ENCODE measurements around the gene TEX26. TPM values are rescaled to one million over a fixed set of nuclear protein-coding genes. Genes with fewer than 3 reads are reported as not detected.

Gene TEX26
- total and polyA plus RNA-seq, 9 of the 15 experiments (the other 6 are each of a cell fraction or from before 2014, with no cell fraction given) = not detected

GRCh38 chr13:30995331-30995730 lies 62.9 kb downstream of the TEX26 start:
- FAIRE-seq = no peak

GRCh38 chr13:30997697-30998096 lies 65.2 kb downstream of the TEX26 start:
- Histone ChIP-seq H3K9me3 (replicated peaks; ENCODE audit: control insufficient read depth, insufficient read depth, low read depth, low read length) (no peaks in the 10 kb centered on the region), H2AFZ (ENCODE audit: low read depth, low read length) (no peak overlapping the region), H3K4me3 (no peak overlapping the region), H3K27me3 (ENCODE audit: control insufficient read depth in 2 of 2, insufficient read depth in 2 of 2, low read length in 2 of 2) (no peaks in the 10 kb centered on the region; a peak in 1 of 5 replicates), H3K79me2 (ENCODE audit: control insufficient read depth, insufficient read depth, low read length) (no peaks in the 10 kb centered on the region), H3K27ac (ENCODE audit: extremely low read depth, low read depth, low read length) (no peak overlapping the region), H3K9ac (ENCODE audit: insufficient read depth in 1 of 2, low read depth in 2 of 2, low read length in 2 of 2) (no peak overlapping the region), H3K36me3 (ENCODE audit: control insufficient read depth, insufficient read depth, low read length) (no peaks in the 10 kb centered on the region), H3K4me1 (replicated peaks in 1 of 2; ENCODE audit: control insufficient read depth in 2 of 2, insufficient read depth in 2 of 2, low read length in 2 of 2) (no peaks in the 10 kb centered on the region), H4K20me1 (replicated peaks; ENCODE audit: control insufficient read depth, insufficient read depth, low read length) (no peaks in the 10 kb centered on the region), H3K4me2 (ENCODE audit: insufficient read depth, low read length) (no peak overlapping the region), H3K9me1 (ENCODE audit: control insufficient read depth, insufficient read depth, low read length) (no peaks in the 10 kb centered on the region)
- TF ChIP-seq KLF16 (IDR thresholded peaks at IDR 0.05) (no peak), SIX5 (IDR thresholded peaks at IDR 0.05; ENCODE audit: borderline replicate concordance in 1 of 2, insufficient read depth in 1 of 2, low read depth in 1 of 2, low read length in 2 of 2) (no peak), DACH1 (IDR thresholded peaks at IDR 0.05; ENCODE audit: partially characterized antibody) (no peak), SIN3B (IDR thresholded peaks at IDR 0.05; ENCODE audit: low read depth) (no peak), ZNF551 (CRISPR knock-in tag; IDR thresholded peaks at IDR 0.05) (no peak), MBD2 (IDR thresholded peaks at IDR 0.05; ENCODE audit: borderline replicate concordance, low read depth) (no peak), TGIF2 (CRISPR knock-in tag; IDR thresholded peaks at IDR 0.05) (no peak), PTRF (tag; IDR thresholded peaks at IDR 0.05) (no peak), MXI1 (IDR thresholded peaks at IDR 0.05; ENCODE audit: low read depth, low read length) (no peak), ZSCAN32 (CRISPR knock-in tag; IDR thresholded peaks at IDR 0.05) (no peak), ZFP1 (CRISPR knock-in tag; IDR thresholded peaks at IDR 0.05) (no peak), MCM5 (IDR thresholded peaks at IDR 0.05; ENCODE audit: low read depth) (no peak)
- FAIRE-seq (no peak), DNase-seq (ENCODE audit: extremely low read depth in 1 of 4, low spot score in 3 of 4) (no peak), ATAC-seq (no peak)
- POLR2A ChIA-PET = no interaction called here
- in situ Hi-C loops (cut with MboI) = no loop called here
- 0% methylated on average over 1 of the region's 2 CpGs for WGBS (ENCODE audit: insufficient coverage, low coverage, missing lambda C conversion rate)
- CTCF ChIA-PET (ENCODE audit: low intra/inter-chr PET ratio) = no interaction called here
- intact Hi-C loops (cut with micrococcal nuclease) = no loop called here
- BruUV-seq (replicated peaks) = no TSS peak

More at GRCh38 chr13:30995331-30995730, 62.9 kb downstream of the TEX26 start:
- Histone ChIP-seq H3K4me2 (ENCODE audit: insufficient read depth, low read length) (no peak overlapping the region), H4K20me1 (replicated peaks; ENCODE audit: control insufficient read depth, insufficient read depth, low read length) (no peaks in the 10 kb centered on the region), H2AFZ (ENCODE audit: low read depth, low read length) (no peak overlapping the region), H3K9ac (ENCODE audit: insufficient read depth in 1 of 2, low read depth in 2 of 2, low read length in 2 of 2) (no peak overlapping the region), H3K79me2 (ENCODE audit: control insufficient read depth, insufficient read depth, low read length) (no peaks in the 10 kb centered on the region), H3K9me3 (replicated peaks; ENCODE audit: control insufficient read depth, insufficient read depth, low read depth, low read length) (no peaks in the 10 kb centered on the region), H3K27me3 (ENCODE audit: control insufficient read depth in 2 of 2, insufficient read depth in 2 of 2, low read length in 2 of 2) (no peaks in the 10 kb centered on the region; a peak in 1 of 5 replicates), H3K27ac (ENCODE audit: extremely low read depth, low read depth, low read length) (no peak overlapping the region), H3K4me1 (replicated peaks in 1 of 2; ENCODE audit: control insufficient read depth in 2 of 2, insufficient read depth in 2 of 2, low read length in 2 of 2) (no peaks in the 10 kb centered on the region), H3K9me1 (ENCODE audit: control insufficient read depth, insufficient read depth, low read length) (no peaks in the 10 kb centered on the region), H3K4me3 (no peak overlapping the region), H3K36me3 (ENCODE audit: control insufficient read depth, insufficient read depth, low read length) (no peaks in the 10 kb centered on the region)
- WGBS (ENCODE audit: insufficient coverage, low coverage, missing lambda C conversion rate) = 0% methylated on average over 1 of the region's 1 CpG
- ATAC-seq (no peak), DNase-seq (ENCODE audit: extremely low read depth in 1 of 4, low spot score in 3 of 4) (no peak)
- no peak for TF ChIP-seq CEBPG (CRISPR knock-in tag; IDR thresholded peaks at IDR 0.05)
- TF ChIP-seq CEBPG (tag; conservative IDR thresholded peaks at IDR 0.05 in 1 of 2, IDR thresholded peaks at IDR 0.05 in 1 of 2) = no peak
- no peak for TF ChIP-seq ATF1 (CRISPR knock-in tag; IDR thresholded peaks at IDR 0.05)
- TF ChIP-seq ATF1 (tag; IDR thresholded peaks at IDR 0.05) = no peak
- in situ Hi-C loops (cut with MboI) (no loop called here), intact Hi-C loops (cut with micrococcal nuclease) (no loop called here)
- CTCF ChIA-PET (ENCODE audit: low intra/inter-chr PET ratio) = no interaction called here
- no TSS peak for BruUV-seq (replicated peaks)
- POLR2A ChIA-PET = no interaction called here

All from K562 (cell line).